HL-60 (cell line): ENCODE data around the gene ZNF598.

Source experiments
- CTCF ChIP-seq: IDR thresholded peaks from one replicate; pipeline ENCODE4 v1.5.1; 2011; ENCODE audit warnings: low read length, control low read depth, inconsistent platforms; ENCODE audit not compliant: insufficient read depth
- GABPA ChIP-seq: IDR thresholded peaks from 2 replicates; pipeline ENCODE4 v1.6.1; 2012; ENCODE audit warnings: low read depth
- REST ChIP-seq: IDR thresholded peaks from 2 replicates; pipeline ENCODE4 v1.6.1; 2012; ENCODE audit warnings: low read depth; ENCODE audit not compliant: insufficient replicate concordance

- no peak for TF ChIP-seq GABPA
- TF ChIP-seq CTCF = no peak
- TF ChIP-seq REST = no peak
These were observed 17.7 kb upstream of the ZNF598 start for GRCh38 chr16:2027024-2028010.
